ENCODE results near the gene APBA2.
A peak's percentile ranks its signal among the peaks of the same experiment; 100 is the strongest.
"Not testable (repeated sequence)": the region's sequence is repeated elsewhere in the genome, so short reads cannot be mapped to it uniquely, and the experiment has no call there.

APBA2 gene

GRCh38 chr15:28879551-28879950, 6.2 kb upstream of the APBA2 start:
- no peak for DNase-seq

GRCh38 chr15:28880680-28881079, 5.1 kb upstream of the APBA2 start:
- no peak for DNase-seq

GRCh38 chr15:28881170-28881569, 4.6 kb upstream of the APBA2 start:
- DNase-seq = peak in 2 of 3 donors; percentile 15 to 17

GRCh38 chr15:28881600-28881999, 4.2 kb upstream of the APBA2 start:
- no peak for DNase-seq

- DNase-seq = no peak
Measured at GRCh38 chr15:28884151-28884940, 1.4 kb upstream of the APBA2 start.

- no peak for DNase-seq
Measured at GRCh38 chr15:28885128-28885629, 595 bp upstream of the APBA2 start.

GRCh38 chr15:28886431-28887338, 911 bp downstream of the APBA2 start:
- DNase-seq = no peak

- no peak for DNase-seq
Measured at GRCh38 chr15:28887339-28888174, 1.8 kb downstream of the APBA2 start.

GRCh38 chr15:28888302-28888894, 2.6 kb downstream of the APBA2 start:
- no peak for DNase-seq

- DNase-seq = no peak
Measured at GRCh38 chr15:28888900-28889299, 3.1 kb downstream of the APBA2 start.

- DNase-seq = no peak
Measured at GRCh38 chr15:28889346-28889745, 3.6 kb downstream of the APBA2 start.

- DNase-seq = not testable (repeated sequence)
Measured at GRCh38 chr15:28889871-28890270, 4.1 kb downstream of the APBA2 start.

GRCh38 chr15:28890291-28890690, 4.5 kb downstream of the APBA2 start:
- not testable (repeated sequence) for DNase-seq

- DNase-seq = no peak
Measured at GRCh38 chr15:28890711-28891495, 5.1 kb downstream of the APBA2 start.

GRCh38 chr15:28891588-28891987, 5.8 kb downstream of the APBA2 start:
- DNase-seq = no peak

- DNase-seq = no peak
Measured at GRCh38 chr15:28892789-28893610, 7.2 kb downstream of the APBA2 start.

GRCh38 chr15:28894631-28895030, 8.9 kb downstream of the APBA2 start:
- DNase-seq = no peak

- no peak for DNase-seq
Measured at GRCh38 chr15:28895146-28895545, 9.4 kb downstream of the APBA2 start.

- DNase-seq = no peak
Measured at GRCh38 chr15:28895566-28895965, 9.8 kb downstream of the APBA2 start.

- DNase-seq = no peak
Measured at GRCh38 chr15:28896951-28897350, 11.2 kb downstream of the APBA2 start.
